K562 (cell line): ENCODE data around the gene SYK. TPM values are rescaled to one million over a fixed set of nuclear protein-coding genes. Genes with fewer than 3 reads are reported as not detected.

Experiments
- ATAC-seq: fragments of 200-7000 bp; cut with Tn5 transposase; 3 replicates; pipeline ENCODE4 v1.9.1; 2020; ENCODE audit warnings: moderate library complexity
- BruUV-seq: library from RNA; stranded (reverse); fragments of 400-500 nt; replicated peaks from 2 replicates; lab custom pipeline; 2021; lab: Mats Ljungman, UMichigan
- CTCF ChIA-PET: fragments of 300-600 bp; formaldehyde crosslinking; extraction: SDS; loops from one replicate; lab custom pipeline; 2021; ENCODE audit warnings: low intra/inter-chr PET ratio; lab: Yijun Ruan, JAX
- POLR2A ChIA-PET: fragments of 300-600, 350-650 bp; sonication (Branson Sonifier 250); formaldehyde crosslinking; extraction: SDS; loops from one replicate; lab custom pipeline; 2021; ENCODE audit warnings: antibody characterized with exemption, inconsistent platforms; lab: Yijun Ruan, JAX
- DNase-seq, 4 experiments: peaks; one replicate each; pipeline versions ENCODE4 v3.0.0 to v3.0.0-alpha.2; 2011 to 2018; ENCODE audit warnings: low spot score in 3 of 4, mixed read lengths in 3 of 4; ENCODE audit errors: extremely low read depth in 1 of 4
- FAIRE-seq: peaks from 2 replicates; lab custom pipeline; 2011; peaks lifted over from hg19 to GRCh38; lab: Jason Lieb, UNC
- H2AFZ ChIP-seq: 2 replicates; pipeline ENCODE4 v1.6.0; 2011; ENCODE audit warnings: low read depth, low read length, control low read depth, inconsistent platforms
- H3K27ac ChIP-seq: fragments of 200-600 bp; 3 replicates; pipeline ENCODE4 v1.8.0; 2011; ENCODE audit warnings: low read depth, mild to moderate bottlenecking, control low read depth, inconsistent platforms, low read length, moderate library complexity, mixed read lengths; ENCODE audit errors: extremely low read depth
- H3K27me3 ChIP-seq, 2 experiments: fragments of 300-600 bp in 1 of 2; 2 replicates in 1 of 2; 3 replicates in 1 of 2; pipeline versions ENCODE4 v1.6.0 to v1.8.0; 2011; ENCODE audit warnings: inconsistent platforms in 2 of 2, low read length in 2 of 2, mild to moderate bottlenecking in 1 of 2, mixed read lengths in 1 of 2, moderate library complexity in 1 of 2; ENCODE audit not compliant: control insufficient read depth in 2 of 2, insufficient read depth in 2 of 2
- H3K36me3 ChIP-seq: fragments of 300-600 bp; 3 replicates; pipeline ENCODE4 v1.8.0; 2011; ENCODE audit warnings: mild to moderate bottlenecking, low read length, inconsistent platforms; ENCODE audit not compliant: control insufficient read depth, insufficient read depth
- H3K4me1 ChIP-seq, 2 experiments: fragments of 200-600 bp in 1 of 2; replicated peaks in 1 of 2; 2 replicates in 1 of 2; 3 replicates in 1 of 2; pipeline versions ENCODE4 v1.5.1 to v1.8.0; 2011; ENCODE audit warnings: inconsistent platforms in 2 of 2, low read length in 2 of 2, mild to moderate bottlenecking in 1 of 2, mixed read lengths in 1 of 2, moderate library complexity in 1 of 2; ENCODE audit not compliant: control insufficient read depth in 2 of 2, insufficient read depth in 2 of 2
- H3K4me2 ChIP-seq: 2 replicates; pipeline ENCODE4 v1.6.1; 2011; ENCODE audit warnings: low read length, control low read depth, inconsistent platforms, mixed read lengths; ENCODE audit not compliant: insufficient read depth
- H3K4me3 ChIP-seq: fragments of 200-600 bp; sonication (generic), shearing (Covaris generic); 2 replicates; pipeline ENCODE4 v1.5.1; 2016; ENCODE audit warnings: control low read depth, inconsistent platforms
- H3K79me2 ChIP-seq: fragments of 200-600 bp; 3 replicates; pipeline ENCODE4 v1.8.0; 2011; ENCODE audit warnings: low read length, inconsistent platforms; ENCODE audit not compliant: control insufficient read depth, insufficient read depth
- H3K9ac ChIP-seq, 2 experiments: 2 replicates each; pipeline versions ENCODE4 v1.6.0 to v1.6.1; 2011; ENCODE audit warnings: low read depth in 2 of 2, low read length in 2 of 2, control low read depth in 1 of 2, inconsistent platforms in 1 of 2, mild to moderate bottlenecking in 1 of 2, mixed read lengths in 1 of 2; ENCODE audit not compliant: insufficient read depth in 1 of 2
- H3K9me1 ChIP-seq: one replicate; pipeline ENCODE4 v1.6.0; 2011; ENCODE audit warnings: inconsistent platforms, mild to moderate bottlenecking, low read length, moderate library complexity; ENCODE audit not compliant: control insufficient read depth, insufficient read depth
- H3K9me3 ChIP-seq: replicated peaks from 2 replicates; pipeline ENCODE4 v1.5.1; 2011; ENCODE audit warnings: low read depth, low read length, inconsistent platforms; ENCODE audit not compliant: control insufficient read depth, insufficient read depth
- H4K20me1 ChIP-seq: replicated peaks from 2 replicates; pipeline ENCODE4 v1.6.1; 2011; ENCODE audit warnings: low read length, inconsistent platforms, mixed read lengths; ENCODE audit not compliant: control insufficient read depth, insufficient read depth
- CTBP1 ChIP-seq: fragments of 450-650 bp; IDR thresholded peaks from 2 replicates; pipeline ENCODE4 v1.6.1; 2016; ENCODE audit warnings: borderline replicate concordance
- CXXC5 ChIP-seq: fragments of 250-450 bp; sonication (Bioruptor Pico); IDR thresholded peaks from 2 replicates; pipeline ENCODE4 v1.8.0; 2022; ENCODE audit warnings: inconsistent platforms, mild to moderate bottlenecking, moderate library complexity
- FOXA1 ChIP-seq: fragments of 450-650 bp; IDR thresholded peaks from 2 replicates; pipeline ENCODE4 v1.6.1; 2016; ENCODE audit warnings: mild to moderate bottlenecking, borderline replicate concordance
- HDGF ChIP-seq: fragments of 450-650 bp; IDR thresholded peaks from 2 replicates; pipeline ENCODE4 v1.6.1; 2016
- KAT8 ChIP-seq: fragments of 450-650 bp; IDR thresholded peaks from 2 replicates; pipeline ENCODE4 v1.6.1; 2016; ENCODE audit warnings: low read depth, mild to moderate bottlenecking
- L3MBTL2 ChIP-seq: fragments of 450-650 bp; IDR thresholded peaks from 2 replicates; pipeline ENCODE4 v1.6.1; 2016; ENCODE audit warnings: mild to moderate bottlenecking, moderate library complexity
- NCOA2 ChIP-seq, 2 experiments: fragments of 450-650 bp; IDR thresholded peaks; 2 replicates each; pipeline ENCODE4 v1.6.1; 2018; ENCODE audit warnings: mild to moderate bottlenecking in 2 of 2, moderate library complexity in 1 of 2; ENCODE audit not compliant: partially characterized antibody in 2 of 2
- YBX1 ChIP-seq: fragments of 450-650 bp; IDR thresholded peaks from 2 replicates; pipeline ENCODE4 v1.7.1; 2016; ENCODE audit warnings: mild to moderate bottlenecking
- ZNF12 ChIP-seq: sonication (generic); formaldehyde crosslinking; IDR thresholded peaks from 2 replicates; pipeline ENCODE4 v1.4.0; 2020; ENCODE audit warnings: mild to moderate bottlenecking, missing genetic modification reagents
- ZNF217 ChIP-seq: sonication (generic); formaldehyde crosslinking; IDR thresholded peaks from 2 replicates; pipeline ENCODE4 v1.8.0; 2022; ENCODE audit warnings: mild to moderate bottlenecking, missing genetic modification reagents
- WGBS: fragments of 100-300 bp; shearing (Covaris generic); methylation state at CpG from one replicate; pipeline ENCODE4 v1.1.6; 2016; ENCODE audit warnings: low coverage, mixed read lengths; ENCODE audit not compliant: insufficient coverage; ENCODE audit errors: missing lambda C conversion rate; 5-methylcytosine and 5-hydroxymethylcytosine counted together
- in situ Hi-C: fragments of 300-500 bp; cut with MboI; formaldehyde crosslinking; loops from 4 replicates; pipeline ENCODE4 v1.15.0; 2018; ENCODE audit warnings: inconsistent platforms, mixed read lengths
- intact Hi-C: fragments of 100-400 bp; cut with micrococcal nuclease; formaldehyde crosslinking; loops from 2 replicates; pipeline ENCODE4 v1.14.2; 2022
- polyA plus RNA-seq, 8 experiments: library from polyadenylated mRNA; depleted of rRNA in 4 of 8; stranded (reverse) in 5 of 8; unstranded in 3 of 8; fragments of >200 nt; fragmentation: Nextera tagmentation in 2 of 8; fragmentation: Illumina TruSeq in 1 of 8; extraction: Ambion mirVana in 2 of 8; extraction: Trizol in 1 of 8; gene quantifications; 2 replicates each; pipeline versions ENCODE4 v1.2.1 to v1.2.3, GENCODE V29; 2011 to 2014; ENCODE audit warnings: inconsistent platforms in 1 of 8, missing spikeins in 1 of 8
- total RNA-seq, 7 experiments: library from RNA; depleted of rRNA in 6 of 7; stranded (reverse); fragments of >200 nt in 6 of 7; fragmentation: Illumina TruSeq in 2 of 7; extraction: Trizol in 2 of 7; gene quantifications; 2 replicates each; pipeline versions ENCODE4 v1.2.1 to v1.2.3, GENCODE V29; 2011 to 2021; ENCODE audit warnings: low replicate concordance in 1 of 7
- TF ChIP-seq, protein P1 (sequence below), 2 experiments: fragments of 450-650 bp; conservative IDR thresholded peaks; 2 replicates each; pipeline ENCODE4 v1.6.1; 2017; ENCODE audit warnings: mild to moderate bottlenecking in 2 of 2, moderate library complexity in 2 of 2
- TF ChIP-seq, protein P2 (sequence below): sonication (generic); formaldehyde crosslinking; IDR thresholded peaks from 2 replicates; pipeline ENCODE4 v1.8.1; 2023; ENCODE audit warnings: mild to moderate bottlenecking, missing genetic modification reagents
- TF ChIP-seq, protein P3 (sequence below): IDR thresholded peaks from 2 replicates; pipeline ENCODE4 v1.6.1; 2011; ENCODE audit not compliant: insufficient read length; ENCODE audit errors: extremely low read depth
- TF ChIP-seq, protein P4 (sequence below): fragments of 250-450 bp; sonication (Bioruptor Pico); IDR thresholded peaks from 2 replicates; pipeline ENCODE4 v1.8.0; 2021; ENCODE audit warnings: moderate library complexity, mild to moderate bottlenecking, inconsistent platforms

The SYK gene
- total and polyA plus RNA-seq, 9 of the 15 experiments (the other 6 are each of a cell fraction or from before 2014, with no cell fraction given): 3.9 to 32.7 (median 16.7) TPM

DNA sequence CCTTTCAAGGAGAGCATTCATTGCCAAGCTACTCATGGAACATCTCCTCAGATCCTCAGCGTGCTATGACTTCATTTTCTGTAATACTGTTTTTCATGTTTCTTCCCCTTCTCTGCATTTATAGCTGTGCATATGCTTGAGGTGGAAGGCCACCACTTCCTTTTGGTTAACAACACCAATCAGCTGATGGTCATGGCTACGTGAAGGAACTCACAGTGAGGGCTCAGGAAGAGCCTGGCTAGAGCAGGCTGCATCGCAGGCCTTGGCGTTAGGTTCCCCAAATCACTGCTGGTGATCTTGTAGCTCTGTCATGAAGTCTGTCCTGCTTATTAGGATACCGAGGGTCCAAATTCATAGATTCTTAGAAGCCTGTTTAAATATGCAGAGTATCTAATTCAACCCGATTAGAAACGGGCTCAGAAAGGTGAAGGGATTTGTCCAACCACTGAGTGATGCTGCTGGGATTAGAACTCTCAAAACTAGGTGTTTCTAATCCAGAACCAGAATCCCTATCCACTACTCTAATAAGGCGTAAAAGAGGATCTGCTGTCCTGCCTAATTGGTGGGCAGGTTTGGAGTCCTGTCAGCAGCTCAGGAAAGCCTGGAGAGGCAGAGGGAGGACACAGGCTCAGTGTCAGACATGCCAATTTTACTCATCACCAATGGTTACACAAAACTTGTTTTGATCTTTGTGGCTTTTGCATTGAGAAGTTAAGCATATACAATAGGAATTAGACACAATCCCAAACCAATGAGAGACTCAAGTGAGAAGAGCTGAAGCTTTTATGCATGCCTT is 7.5 kb downstream of the SYK start (continued):
- TF ChIP-seq, protein P1, sequence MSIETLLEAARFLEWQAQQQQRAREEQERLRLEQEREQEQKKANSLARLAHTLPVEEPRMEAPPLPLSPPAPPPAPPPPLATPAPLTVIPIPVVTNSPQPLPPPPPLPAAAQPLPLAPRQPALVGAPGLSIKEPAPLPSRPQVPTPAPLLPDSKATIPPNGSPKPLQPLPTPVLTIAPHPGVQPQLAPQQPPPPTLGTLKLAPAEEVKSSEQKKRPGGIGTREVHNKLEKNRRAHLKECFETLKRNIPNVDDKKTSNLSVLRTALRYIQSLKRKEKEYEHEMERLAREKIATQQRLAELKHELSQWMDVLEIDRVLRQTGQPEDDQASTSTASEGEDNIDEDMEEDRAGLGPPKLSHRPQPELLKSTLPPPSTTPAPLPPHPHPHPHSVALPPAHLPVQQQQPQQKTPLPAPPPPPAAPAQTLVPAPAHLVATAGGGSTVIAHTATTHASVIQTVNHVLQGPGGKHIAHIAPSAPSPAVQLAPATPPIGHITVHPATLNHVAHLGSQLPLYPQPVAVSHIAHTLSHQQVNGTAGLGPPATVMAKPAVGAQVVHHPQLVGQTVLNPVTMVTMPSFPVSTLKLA (conservative IDR thresholded peaks at IDR 0.05): no peak
- no peak for TF ChIP-seq CXXC5 (CRISPR knock-in tag)
- no peak for TF ChIP-seq CTBP1
- no peak for TF ChIP-seq ZNF217 (CRISPR knock-in tag)
- no peak for TF ChIP-seq ZNF12 (CRISPR knock-in tag)

DNA sequence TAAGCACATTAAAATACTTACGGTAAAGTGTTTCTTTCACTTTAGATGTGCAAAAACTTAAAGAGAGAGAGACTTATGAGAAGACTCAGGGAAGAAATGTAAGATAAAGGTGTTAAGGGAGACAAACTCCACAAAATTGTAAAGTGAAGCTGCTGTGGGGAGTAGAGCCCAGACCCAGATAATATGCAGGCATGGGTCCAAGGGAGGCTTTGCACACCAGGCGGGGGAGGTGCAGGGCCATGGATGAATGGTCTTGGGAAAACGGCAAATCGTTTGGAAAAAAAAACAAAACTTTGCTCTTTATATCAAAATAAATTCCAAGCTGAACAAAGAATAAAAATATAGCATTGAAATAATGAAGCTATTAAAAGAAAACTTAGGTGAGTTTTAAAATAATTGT is 9.1 kb downstream of the SYK start:
- H4K20me1 ChIP-seq: no peaks in the 10 kb centered on the region; the same call in 1 of the 2 replicates
- no peak overlapping the region for H3K9ac ChIP-seq
- no peak for TF ChIP-seq FOXA1
- TF ChIP-seq KAT8: no peak
- TF ChIP-seq, protein P2, sequence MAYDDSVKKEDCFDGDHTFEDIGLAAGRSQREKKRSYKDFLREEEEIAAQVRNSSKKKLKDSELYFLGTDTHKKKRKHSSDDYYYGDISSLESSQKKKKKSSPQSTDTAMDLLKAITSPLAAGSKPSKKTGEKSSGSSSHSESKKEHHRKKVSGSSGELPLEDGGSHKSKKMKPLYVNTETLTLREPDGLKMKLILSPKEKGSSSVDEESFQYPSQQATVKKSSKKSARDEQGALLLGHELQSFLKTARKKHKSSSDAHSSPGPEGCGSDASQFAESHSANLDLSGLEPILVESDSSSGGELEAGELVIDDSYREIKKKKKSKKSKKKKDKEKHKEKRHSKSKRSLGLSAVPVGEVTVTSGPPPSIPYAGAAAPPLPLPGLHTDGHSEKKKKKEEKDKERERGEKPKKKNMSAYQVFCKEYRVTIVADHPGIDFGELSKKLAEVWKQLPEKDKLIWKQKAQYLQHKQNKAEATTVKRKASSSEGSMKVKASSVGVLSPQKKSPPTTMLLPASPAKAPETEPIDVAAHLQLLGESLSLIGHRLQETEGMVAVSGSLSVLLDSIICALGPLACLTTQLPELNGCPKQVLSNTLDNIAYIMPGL (CRISPR knock-in tag): no peak
- TF ChIP-seq YBX1: no peak
- TF ChIP-seq, protein P3, sequence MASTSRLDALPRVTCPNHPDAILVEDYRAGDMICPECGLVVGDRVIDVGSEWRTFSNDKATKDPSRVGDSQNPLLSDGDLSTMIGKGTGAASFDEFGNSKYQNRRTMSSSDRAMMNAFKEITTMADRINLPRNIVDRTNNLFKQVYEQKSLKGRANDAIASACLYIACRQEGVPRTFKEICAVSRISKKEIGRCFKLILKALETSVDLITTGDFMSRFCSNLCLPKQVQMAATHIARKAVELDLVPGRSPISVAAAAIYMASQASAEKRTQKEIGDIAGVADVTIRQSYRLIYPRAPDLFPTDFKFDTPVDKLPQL: no peak
- no peak for TF ChIP-seq L3MBTL2
- no peak for TF ChIP-seq HDGF
- TF ChIP-seq NCOA2 (IDR thresholded peaks at IDR 0.05; ENCODE audit: partially characterized antibody in 2 of 2): no peak
- TF ChIP-seq, protein P4, sequence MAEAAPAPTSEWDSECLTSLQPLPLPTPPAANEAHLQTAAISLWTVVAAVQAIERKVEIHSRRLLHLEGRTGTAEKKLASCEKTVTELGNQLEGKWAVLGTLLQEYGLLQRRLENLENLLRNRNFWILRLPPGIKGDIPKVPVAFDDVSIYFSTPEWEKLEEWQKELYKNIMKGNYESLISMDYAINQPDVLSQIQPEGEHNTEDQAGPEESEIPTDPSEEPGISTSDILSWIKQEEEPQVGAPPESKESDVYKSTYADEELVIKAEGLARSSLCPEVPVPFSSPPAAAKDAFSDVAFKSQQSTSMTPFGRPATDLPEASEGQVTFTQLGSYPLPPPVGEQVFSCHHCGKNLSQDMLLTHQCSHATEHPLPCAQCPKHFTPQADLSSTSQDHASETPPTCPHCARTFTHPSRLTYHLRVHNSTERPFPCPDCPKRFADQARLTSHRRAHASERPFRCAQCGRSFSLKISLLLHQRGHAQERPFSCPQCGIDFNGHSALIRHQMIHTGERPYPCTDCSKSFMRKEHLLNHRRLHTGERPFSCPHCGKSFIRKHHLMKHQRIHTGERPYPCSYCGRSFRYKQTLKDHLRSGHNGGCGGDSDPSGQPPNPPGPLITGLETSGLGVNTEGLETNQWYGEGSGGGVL: no peak
- H3K4me2 ChIP-seq: no peak overlapping the region
- CTCF ChIA-PET: no interaction called here
- no peak for DNase-seq
- intact Hi-C loops (no loop called here), in situ Hi-C loops (no loop called here)
- no peak overlapping the region for H3K4me3 ChIP-seq
- POLR2A ChIA-PET: no interaction called here
- H3K4me1 ChIP-seq: peaks cover 2 to 20% of the 10 kb centered on the region in 2 experiments; a peak in 4 of 5 replicates
- peaks cover 11% of the 10 kb centered on the region; the same call in 2 of the 3 replicates for H3K79me2 ChIP-seq
- no peak for FAIRE-seq
- H3K9me3 ChIP-seq: no peaks in the 10 kb centered on the region
- H3K9me1 ChIP-seq: no peaks in the 10 kb centered on the region
- H3K27me3 ChIP-seq: no peaks in the 10 kb centered on the region
- BruUV-seq: no TSS peak
- 29% methylated on average over 4 of the region's 4 CpGs for WGBS
- H3K27ac ChIP-seq: no peak overlapping the region
- H2AFZ ChIP-seq: no peak overlapping the region
- peaks cover 6% of the 10 kb centered on the region; the same call in 1 of the 3 replicates for H3K36me3 ChIP-seq
- no peak for ATAC-seq
